HepG2 (cell line): ENCODE data around the gene PHIP. TPM values are rescaled to one million over a fixed set of nuclear protein-coding genes. Genes with fewer than 3 reads are reported as not detected.

Experiments used
- ATAC-seq: fragments of 200-7000 bp; cut with Tn5 transposase; 3 replicates; pipeline ENCODE4 v1.9.1; 2020; ENCODE audit warnings: mild to moderate bottlenecking, moderate library complexity
- BruUV-seq: library from RNA; stranded (reverse); fragments of 400-500 nt; replicated peaks from 2 replicates; lab custom pipeline; 2021; lab: Mats Ljungman, UMichigan
- CTCF ChIA-PET: fragments of 300-600 bp; formaldehyde crosslinking; extraction: SDS; loops from one replicate; lab custom pipeline; 2021; ENCODE audit warnings: low total read pairs, inconsistent platforms, low intra/inter-chr PET ratio; lab: Yijun Ruan, JAX
- POLR2A ChIA-PET: fragments of 350-600 bp; sonication (Branson Sonifier 250); formaldehyde crosslinking; loops from one replicate; lab custom pipeline; 2020; ENCODE audit warnings: antibody characterized with exemption, inconsistent platforms; lab: Yijun Ruan, JAX
- DNase-seq: peaks from one replicate; pipeline ENCODE4 v3.0.0-alpha.2; 2015; ENCODE audit warnings: low spot score
- FAIRE-seq: peaks from 3 replicates; lab custom pipeline; 2011; peaks lifted over from hg19 to GRCh38; lab: Jason Lieb, UNC
- H2AFZ ChIP-seq: one replicate; pipeline ENCODE4 v1.6.1; 2011; ENCODE audit warnings: low read length, inconsistent platforms
- H3K27ac ChIP-seq: fragments of 300-600 bp; 3 replicates; pipeline ENCODE4 v1.8.0; 2011; ENCODE audit warnings: mixed run types, mild to moderate bottlenecking, mixed read lengths, low read length, inconsistent platforms; ENCODE audit not compliant: insufficient read depth; ENCODE audit errors: extremely low read length
- H3K27me3 ChIP-seq, 2 experiments: fragments of 200-600 bp in 1 of 2; 2 replicates in 1 of 2; 3 replicates in 1 of 2; pipeline versions ENCODE4 v1.6.0 to v1.8.0; 2011; ENCODE audit warnings: low read length in 2 of 2, mild to moderate bottlenecking in 2 of 2, moderate library complexity in 2 of 2, inconsistent platforms in 1 of 2; ENCODE audit not compliant: insufficient read depth in 2 of 2, control insufficient read depth in 1 of 2
- H3K36me3 ChIP-seq, 2 experiments: fragments of 200-600 bp in 1 of 2; replicated peaks in 1 of 2; 2 replicates in 1 of 2; 3 replicates in 1 of 2; pipeline versions ENCODE4 v1.5.1 to v1.8.0; 2011; ENCODE audit warnings: low read length in 2 of 2, inconsistent platforms in 1 of 2; ENCODE audit not compliant: insufficient read depth in 2 of 2, control insufficient read depth in 1 of 2
- H3K4me1 ChIP-seq: 2 replicates; pipeline ENCODE4 v1.5.1; 2012; ENCODE audit warnings: low read length, inconsistent platforms; ENCODE audit not compliant: insufficient read depth
- H3K4me2 ChIP-seq: 2 replicates; pipeline ENCODE4 v1.6.0; 2011; ENCODE audit warnings: low read depth, low read length, inconsistent platforms
- H3K4me3 ChIP-seq, 3 experiments: fragments of 200-600 bp in 1 of 3; sonication (generic), shearing (Covaris generic) in 1 of 3; replicated peaks in 1 of 3; 2 replicates each; pipeline ENCODE4 v1.5.1; 2011 to 2016; ENCODE audit warnings: low read length in 3 of 3, inconsistent platforms in 2 of 3, low read depth in 2 of 3, mild to moderate bottlenecking in 2 of 3, control low read depth in 1 of 3, mixed read lengths in 1 of 3; ENCODE audit not compliant: insufficient read depth in 1 of 3
- H3K79me2 ChIP-seq: one replicate; pipeline ENCODE4 v1.6.1; 2011; ENCODE audit warnings: low read length, inconsistent platforms; ENCODE audit not compliant: insufficient read depth
- H3K9ac ChIP-seq: 2 replicates; pipeline ENCODE4 v1.6.0; 2011; ENCODE audit warnings: mild to moderate bottlenecking, low read depth, low read length, inconsistent platforms; ENCODE audit not compliant: insufficient read depth
- H3K9me3 ChIP-seq: 2 replicates; pipeline ENCODE4 v1.5.1; 2012; ENCODE audit warnings: mild to moderate bottlenecking, low read length
- H4K20me1 ChIP-seq: 2 replicates; pipeline ENCODE4 v1.6.0; 2011; ENCODE audit warnings: inconsistent platforms, mild to moderate bottlenecking, low read length, moderate library complexity; ENCODE audit not compliant: insufficient read depth
- EHMT2 ChIP-seq: fragments of 200-600 bp; sonication (generic); IDR thresholded peaks from 2 replicates; pipeline ENCODE4 v1.7.0; 2017; ENCODE audit warnings: antibody characterized with exemption, low read depth, low read length, borderline replicate concordance
- FUBP1 ChIP-seq: sonication (generic); formaldehyde crosslinking; IDR thresholded peaks from 2 replicates; pipeline ENCODE4 v1.5.1; 2020; ENCODE audit warnings: missing genetic modification reagents, mild to moderate bottlenecking, borderline replicate concordance
- HHEX ChIP-seq: IDR thresholded peaks from 2 replicates; pipeline ENCODE4 v1.6.1; 2016; ENCODE audit warnings: control low read depth
- HOXA5 ChIP-seq: sonication (generic); formaldehyde crosslinking; IDR thresholded peaks from 2 replicates; pipeline ENCODE4 v1.4.0; 2020; ENCODE audit warnings: missing genetic modification reagents
- IKZF4 ChIP-seq: sonication (generic); formaldehyde crosslinking; IDR thresholded peaks from 2 replicates; pipeline ENCODE4 v1.5.1; 2020; ENCODE audit warnings: borderline replicate concordance, mild to moderate bottlenecking, low read depth, missing genetic modification reagents; ENCODE audit errors: not compliant biosample characterization
- JUND ChIP-seq: sonication (generic); formaldehyde crosslinking; IDR thresholded peaks from 2 replicates; pipeline ENCODE4 v1.8.0; 2022; ENCODE audit warnings: mild to moderate bottlenecking, missing genetic modification reagents
- KAT8 ChIP-seq: IDR thresholded peaks from 2 replicates; pipeline ENCODE4 v1.6.1; 2016; ENCODE audit warnings: missing genetic modification reagents, missing compliant biosample characterization
- KDM4B ChIP-seq: sonication (generic); formaldehyde crosslinking; IDR thresholded peaks from 2 replicates; pipeline ENCODE4 v1.4.0; 2020; ENCODE audit warnings: missing genetic modification reagents
- MAFK ChIP-seq, 2 experiments: IDR thresholded peaks in 1 of 2; conservative IDR thresholded peaks in 1 of 2; 2 replicates each; pipeline ENCODE4 v1.6.1; 2011; ENCODE audit warnings: improper control_type of control experiment in 2 of 2, low read length in 2 of 2
- MXD4 ChIP-seq: IDR thresholded peaks from 2 replicates; pipeline ENCODE4 v1.6.1; 2016; ENCODE audit warnings: mild to moderate bottlenecking, missing biosample characterization, missing genetic modification reagents
- NBN ChIP-seq: fragments of 450-650 bp; conservative IDR thresholded peaks from 2 replicates; pipeline ENCODE4 v1.6.1; 2017
- PAX8 ChIP-seq: sonication (generic); formaldehyde crosslinking; IDR thresholded peaks from 2 replicates; pipeline ENCODE4 v1.8.0; 2022; ENCODE audit warnings: mild to moderate bottlenecking, missing genetic modification reagents, borderline replicate concordance
- PPARG ChIP-seq: conservative IDR thresholded peaks from 2 replicates; pipeline ENCODE4 v1.6.1; 2016; ENCODE audit warnings: missing biosample characterization, missing genetic modification reagents
- RCOR2 ChIP-seq: IDR thresholded peaks from 2 replicates; pipeline ENCODE4 v1.6.1; 2016; ENCODE audit warnings: missing biosample characterization, missing genetic modification reagents
- SOX5 ChIP-seq: IDR thresholded peaks from 2 replicates; pipeline ENCODE4 v1.6.1; 2016; ENCODE audit warnings: borderline replicate concordance
- SP1 ChIP-seq, 2 experiments: fragments of 450-650 bp in 1 of 2; sonication (generic) in 1 of 2; formaldehyde crosslinking in 1 of 2; IDR thresholded peaks; 2 replicates each; pipeline versions ENCODE4 v1.4.0 to v1.6.1; 2016 to 2020; ENCODE audit warnings: missing genetic modification reagents in 1 of 2
- TP53 ChIP-seq: sonication (generic); formaldehyde crosslinking; conservative IDR thresholded peaks from 2 replicates; pipeline ENCODE4 v1.4.0; 2020; ENCODE audit warnings: missing genetic modification reagents
- ZMAT3 ChIP-seq: sonication (generic); formaldehyde crosslinking; conservative IDR thresholded peaks from 2 replicates; pipeline ENCODE4 v1.7.0; 2021; ENCODE audit warnings: missing genetic modification reagents
- ZNF275 ChIP-seq: sonication (generic); formaldehyde crosslinking; IDR thresholded peaks from 2 replicates; pipeline ENCODE4 v1.8.0; 2022; ENCODE audit warnings: missing genetic modification reagents, mild to moderate bottlenecking, inconsistent platforms, borderline replicate concordance
- WGBS: methylation state at CpG from one replicate; pipeline ENCODE4 v1.1.6; 2017; ENCODE audit warnings: low lambda C conversion rate; 5-methylcytosine and 5-hydroxymethylcytosine counted together
- in situ Hi-C: cut with HindIII; loops from 2 replicates; pipeline ENCODE4 v1.10.0; 2017; ENCODE audit warnings: low pct_unique_long_range_greater_than_20kb; ENCODE audit not compliant: extremely low pct_ligation_motif_present
- intact Hi-C: fragments of 100-400 bp; cut with micrococcal nuclease; formaldehyde crosslinking; loops from one replicate; pipeline ENCODE4 v1.10.0; 2022; ENCODE audit not compliant: unreplicated experiment
- polyA plus RNA-seq, 8 experiments: library from polyadenylated mRNA; depleted of rRNA in 3 of 8; stranded (reverse) in 7 of 8; unstranded in 1 of 8; fragments of >200 nt; fragmentation: Illumina TruSeq in 4 of 8; extraction: Trizol in 4 of 8; gene quantifications; 2 replicates each; pipeline versions ENCODE4 v1.2.1 to v1.2.3, GENCODE V29; 2011 to 2016; ENCODE audit warnings: low read depth in 4 of 8, missing spikeins in 1 of 8, mixed read lengths in 1 of 8; ENCODE audit not compliant: insufficient read depth in 1 of 8
- total RNA-seq, 5 experiments: library from RNA; depleted of rRNA; stranded (reverse); fragments of >200 nt; fragmentation: Illumina TruSeq; extraction: Trizol; gene quantifications; 2 replicates each; pipeline ENCODE4 v1.2.3, GENCODE V29; 2016; ENCODE audit warnings: low read depth in 1 of 5
- TF ChIP-seq, protein P1 (sequence below): sonication (generic); formaldehyde crosslinking; IDR thresholded peaks from 2 replicates; pipeline ENCODE4 v1.4.0; 2020; ENCODE audit warnings: missing genetic modification reagents

Gene PHIP
- total and polyA plus RNA-seq, 2 of the 13 experiments (the other 11 are each of a cell fraction or from before 2014, with no cell fraction given) = 6.5 to 23.5 TPM

- in situ Hi-C loops (no loop called here), intact Hi-C loops (loop anchor here (5.0 to 10.0 kb wide), 5 partner anchors 45 to 925 kb away; partner anchors contain the start of genes IRAK1BP1, LCA5 and TTK)
- Histone ChIP-seq H3K4me1 (peaks cover 32% of the 10 kb centered on the region), H3K9me3 (no peaks in the 10 kb centered on the region), H3K4me2 (peak overlapping the region; percentile 87), H2AFZ (no peak overlapping the region), H3K4me3 (peak overlapping the region; percentile 64 to 98 (median 83)), H3K27me3 (no peaks in the 10 kb centered on the region; a peak in 1 of 5 replicates), H3K9ac (peak overlapping the region; percentile 83), H4K20me1 (peaks cover 17% of the 10 kb centered on the region), H3K27ac (peak overlapping the region; percentile 92), H3K36me3 (peaks cover 0 to 6% of the 10 kb centered on the region in 2 experiments; a peak in 2 of 5 replicates), H3K79me2 (peaks cover 51% of the 10 kb centered on the region)
- WGBS = 3% methylated on average over 25 of the region's 79 CpGs
- CTCF ChIA-PET = no interaction called here
- peak; percentile 83 for DNase-seq
- POLR2A ChIA-PET = interaction anchor here (0.7 to 1.3 kb wide), 3 partner anchors 9 to 57 kb away, joined by 3 to 4 read pairs (median 4); no protein-coding TSS in a partner anchor
- BruUV-seq = no TSS peak
- ATAC-seq = peak; percentile 80
- no peak for FAIRE-seq
- no peak for TF ChIP-seq JUND (CRISPR knock-in tag)
- TF ChIP-seq HHEX = no peak
- TF ChIP-seq NBN = no peak
- no peak for TF ChIP-seq HOXA5 (CRISPR knock-in tag)
- TF ChIP-seq PPARG (CRISPR knock-in tag) = no peak
- TF ChIP-seq MAFK (conservative IDR thresholded peaks at IDR 0.05 in 1 of 2, IDR thresholded peaks at IDR 0.05 in 1 of 2; ENCODE audit: low read length in 2 of 2) = no peak
- 0 out of 2 replicates have a peak, but pooled peaks have one; percentile 51 for TF ChIP-seq MXD4 (CRISPR knock-in tag)
- TF ChIP-seq SP1 (IDR thresholded peaks at IDR 0.05) = no peak
- no peak for TF ChIP-seq SP1 (CRISPR knock-in tag; IDR thresholded peaks at IDR 0.05)
- no peak for TF ChIP-seq SOX5 (CRISPR knock-in tag)
- TF ChIP-seq KDM4B = no peak
- no peak for TF ChIP-seq KAT8 (CRISPR knock-in tag)
- no peak for TF ChIP-seq EHMT2
- TF ChIP-seq IKZF4 = no peak
- no peak for TF ChIP-seq FUBP1 (CRISPR knock-in tag)
- no peak for TF ChIP-seq RCOR2 (CRISPR knock-in tag)
- no peak for TF ChIP-seq ZMAT3 (CRISPR knock-in tag)
- TF ChIP-seq PAX8 = no peak
- TF ChIP-seq ZNF275 (CRISPR knock-in tag) = no peak
- no peak for TF ChIP-seq TP53
- TF ChIP-seq, protein P1, sequence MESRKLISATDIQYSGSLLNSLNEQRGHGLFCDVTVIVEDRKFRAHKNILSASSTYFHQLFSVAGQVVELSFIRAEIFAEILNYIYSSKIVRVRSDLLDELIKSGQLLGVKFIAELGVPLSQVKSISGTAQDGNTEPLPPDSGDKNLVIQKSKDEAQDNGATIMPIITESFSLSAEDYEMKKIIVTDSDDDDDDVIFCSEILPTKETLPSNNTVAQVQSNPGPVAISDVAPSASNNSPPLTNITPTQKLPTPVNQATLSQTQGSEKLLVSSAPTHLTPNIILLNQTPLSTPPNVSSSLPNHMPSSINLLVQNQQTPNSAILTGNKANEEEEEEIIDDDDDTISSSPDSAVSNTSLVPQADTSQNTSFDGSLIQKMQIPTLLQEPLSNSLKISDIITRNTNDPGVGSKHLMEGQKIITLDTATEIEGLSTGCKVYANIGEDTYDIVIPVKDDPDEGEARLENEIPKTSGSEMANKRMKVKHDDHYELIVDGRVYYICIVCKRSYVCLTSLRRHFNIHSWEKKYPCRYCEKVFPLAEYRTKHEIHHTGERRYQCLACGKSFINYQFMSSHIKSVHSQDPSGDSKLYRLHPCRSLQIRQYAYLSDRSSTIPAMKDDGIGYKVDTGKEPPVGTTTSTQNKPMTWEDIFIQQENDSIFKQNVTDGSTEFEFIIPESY (CRISPR knock-in tag) = no peak
Measured at GRCh38 chr6:79076782-79077641, 1.0 kb downstream of the PHIP start.
